Measurements from ENCODE around the gene TRAF2.

DNA sequence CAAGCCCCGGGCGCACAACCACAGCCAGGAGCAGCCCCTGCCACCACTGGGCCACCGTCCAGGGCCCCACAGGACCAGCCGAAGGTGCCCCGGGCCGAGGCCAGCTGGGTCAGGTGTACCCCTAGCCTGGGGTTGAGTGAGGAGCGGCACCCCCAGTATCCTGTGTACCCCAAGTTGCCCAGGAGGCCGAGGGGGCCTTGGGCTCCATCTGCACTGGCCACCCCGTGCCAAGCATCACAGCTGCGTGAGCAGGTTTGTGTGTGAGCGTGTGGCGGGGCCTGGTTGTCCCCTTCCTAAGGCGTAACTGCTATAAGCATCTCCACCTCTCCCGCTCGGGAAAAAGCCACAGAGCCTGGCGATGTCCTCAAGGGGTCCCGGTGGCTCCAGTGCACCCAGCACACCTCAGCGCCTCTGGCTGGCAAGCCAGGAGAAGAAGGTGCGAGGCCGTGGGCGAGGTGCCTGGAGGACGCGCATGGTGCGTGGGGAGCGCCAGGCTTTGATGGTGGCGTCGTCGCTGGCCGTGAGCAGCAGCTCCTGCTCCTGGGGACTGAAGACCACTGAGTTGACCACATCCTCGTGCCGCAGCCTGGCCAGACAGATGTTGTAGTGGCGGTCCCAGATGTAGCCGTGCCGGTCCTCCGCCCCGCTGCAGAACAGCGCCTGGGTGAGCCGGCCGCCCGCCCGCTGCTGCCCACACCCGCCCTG lies 54.4 kb downstream of the TRAF2 start:
- TF ChIP-seq, protein P1, sequence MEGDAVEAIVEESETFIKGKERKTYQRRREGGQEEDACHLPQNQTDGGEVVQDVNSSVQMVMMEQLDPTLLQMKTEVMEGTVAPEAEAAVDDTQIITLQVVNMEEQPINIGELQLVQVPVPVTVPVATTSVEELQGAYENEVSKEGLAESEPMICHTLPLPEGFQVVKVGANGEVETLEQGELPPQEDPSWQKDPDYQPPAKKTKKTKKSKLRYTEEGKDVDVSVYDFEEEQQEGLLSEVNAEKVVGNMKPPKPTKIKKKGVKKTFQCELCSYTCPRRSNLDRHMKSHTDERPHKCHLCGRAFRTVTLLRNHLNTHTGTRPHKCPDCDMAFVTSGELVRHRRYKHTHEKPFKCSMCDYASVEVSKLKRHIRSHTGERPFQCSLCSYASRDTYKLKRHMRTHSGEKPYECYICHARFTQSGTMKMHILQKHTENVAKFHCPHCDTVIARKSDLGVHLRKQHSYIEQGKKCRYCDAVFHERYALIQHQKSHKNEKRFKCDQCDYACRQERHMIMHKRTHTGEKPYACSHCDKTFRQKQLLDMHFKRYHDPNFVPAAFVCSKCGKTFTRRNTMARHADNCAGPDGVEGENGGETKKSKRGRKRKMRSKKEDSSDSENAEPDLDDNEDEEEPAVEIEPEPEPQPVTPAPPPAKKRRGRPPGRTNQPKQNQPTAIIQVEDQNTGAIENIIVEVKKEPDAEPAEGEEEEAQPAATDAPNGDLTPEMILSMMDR (conservative IDR thresholded peaks at IDR 0.05; ENCODE audit: low read depth, low read length): no peak
- TF ChIP-seq EZH2 (IDR thresholded peaks at IDR 0.05; ENCODE audit: low read length, unreplicated experiment): no peak
- TF ChIP-seq EZH2phosphoT487 (IDR thresholded peaks at IDR 0.05; ENCODE audit: borderline replicate concordance, low read length): no peak

Data from PC-3 (cell line).